ENCODE measurements around the gene FBN1.
A peak's percentile ranks its signal among the peaks of the same experiment; 100 is the strongest.

The FBN1 gene

DNA sequence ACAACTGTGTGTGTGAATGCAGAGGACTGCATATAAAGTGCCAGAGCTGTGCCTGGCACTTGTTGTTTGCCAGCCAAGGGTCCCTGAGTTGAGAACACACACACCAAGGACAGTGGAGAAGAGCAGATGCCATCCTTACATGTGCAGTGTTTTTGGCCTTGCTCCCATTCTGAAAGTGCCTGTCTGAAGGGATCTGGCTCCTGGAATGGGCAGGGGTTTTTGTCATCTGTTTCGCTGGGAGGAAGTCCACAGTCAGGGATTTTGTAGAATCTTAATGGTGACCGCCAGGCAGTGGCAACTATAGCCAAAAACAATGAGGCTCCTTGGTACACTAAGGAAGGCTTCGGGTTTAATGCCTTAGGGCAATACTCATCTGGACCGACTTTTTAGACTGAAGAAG lies 250.5 kb downstream of the FBN1 start:
- no peaks in the 10 kb centered on the region for H3K36me3 ChIP-seq (ENCODE audit: control insufficient read depth, insufficient read depth, low read length, severe bottlenecking)
- no peak overlapping the region for H3K4me3 ChIP-seq (ENCODE audit: low read length)
- no peaks in the 10 kb centered on the region for H3K27me3 ChIP-seq (replicated peaks; ENCODE audit: control insufficient read depth, insufficient read depth, low read length)
- DNase-seq (ENCODE audit: low read depth) = no peak
- peak overlapping the region; percentile 52 for H3K9ac ChIP-seq (ENCODE audit: low read length)
- peaks cover 77% of the 10 kb centered on the region for H3K4me1 ChIP-seq (ENCODE audit: control insufficient read depth, insufficient read depth, low read length)
- H3K9me3 ChIP-seq (ENCODE audit: control insufficient read depth, low read length) = no peaks in the 10 kb centered on the region

DNA sequence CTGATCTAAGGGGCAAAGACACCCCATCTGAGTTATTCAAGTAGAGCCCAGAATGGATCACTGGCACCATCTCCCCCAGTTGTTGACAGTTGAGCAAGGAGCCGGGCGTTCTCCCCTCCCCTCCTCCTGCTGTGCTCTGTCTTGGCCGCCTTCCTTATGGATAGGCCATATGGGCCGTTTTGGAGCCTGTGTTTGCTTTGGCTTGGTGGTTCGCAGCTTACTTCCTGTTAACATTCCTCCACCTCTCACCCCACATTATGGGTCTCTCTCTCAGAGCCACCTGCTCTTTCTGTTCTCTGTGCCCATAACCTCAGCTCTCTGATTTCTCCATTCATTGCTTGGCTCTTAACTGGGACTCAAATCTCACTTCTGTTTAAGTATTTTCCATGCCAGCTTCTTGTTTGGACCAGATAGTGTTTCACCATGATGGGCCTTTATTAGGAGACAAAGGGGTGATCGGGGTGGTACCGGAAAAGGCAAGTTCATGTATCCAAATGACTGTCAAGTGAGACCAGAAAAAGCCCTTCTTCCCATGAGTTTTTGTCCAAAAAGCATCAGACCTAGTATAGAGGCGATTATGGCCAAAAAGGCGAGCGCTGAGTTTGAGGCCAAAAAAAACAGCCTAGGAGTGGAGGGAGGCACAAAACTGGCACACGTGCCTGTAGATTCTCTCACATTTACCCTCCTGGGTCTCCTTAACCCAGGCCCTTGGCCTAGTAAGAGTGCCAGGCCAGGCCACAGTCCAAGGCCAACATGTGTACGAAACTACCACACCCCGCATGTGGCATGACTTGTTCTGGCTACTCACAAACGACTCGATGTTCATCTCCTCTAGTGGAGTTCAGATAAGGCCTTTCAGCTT lies 251.6 kb downstream of the FBN1 start:
- no peaks in the 10 kb centered on the region for H3K9me3 ChIP-seq (ENCODE audit: control insufficient read depth, low read length)
- H3K9ac ChIP-seq (ENCODE audit: low read length) = no peak overlapping the region
- peaks cover 77% of the 10 kb centered on the region for H3K4me1 ChIP-seq (ENCODE audit: control insufficient read depth, insufficient read depth, low read length)
- H3K36me3 ChIP-seq (ENCODE audit: control insufficient read depth, insufficient read depth, low read length, severe bottlenecking) = no peaks in the 10 kb centered on the region
- DNase-seq (ENCODE audit: low read depth) = no peak
- no peaks in the 10 kb centered on the region for H3K27me3 ChIP-seq (replicated peaks; ENCODE audit: control insufficient read depth, insufficient read depth, low read length)
- H3K4me3 ChIP-seq (ENCODE audit: low read length) = no peak overlapping the region

DNA sequence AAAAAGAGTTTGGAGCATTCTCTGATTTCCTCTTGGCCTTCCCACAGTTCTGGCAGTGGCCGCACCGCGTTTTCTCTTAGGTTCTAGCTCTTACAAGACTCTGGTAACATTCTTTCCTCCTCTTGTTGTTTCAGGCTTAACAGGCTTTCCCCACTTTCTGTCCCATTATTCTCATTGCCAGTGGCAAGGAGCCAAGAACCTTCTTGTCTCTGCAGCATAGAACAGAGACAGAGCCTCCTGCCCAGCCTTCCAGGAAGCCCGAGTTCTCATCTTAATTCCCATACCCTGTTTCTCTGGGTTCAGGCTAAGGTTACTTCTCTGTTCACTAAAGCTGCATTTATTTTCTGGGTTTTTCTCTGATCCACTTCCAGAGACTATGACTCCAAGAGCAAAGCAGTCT lies 253.2 kb downstream of the FBN1 start:
- Histone ChIP-seq H3K4me3 (ENCODE audit: low read length) (no peak overlapping the region), H3K9ac (ENCODE audit: low read length) (peak overlapping the region; percentile 60), H3K4me1 (ENCODE audit: control insufficient read depth, insufficient read depth, low read length) (peaks cover 80% of the 10 kb centered on the region), H3K27me3 (replicated peaks; ENCODE audit: control insufficient read depth, insufficient read depth, low read length) (no peaks in the 10 kb centered on the region), H3K9me3 (ENCODE audit: control insufficient read depth, low read length) (no peaks in the 10 kb centered on the region), H3K36me3 (ENCODE audit: control insufficient read depth, insufficient read depth, low read length, severe bottlenecking) (no peaks in the 10 kb centered on the region)
- no peak for DNase-seq (ENCODE audit: low read depth)

DNA sequence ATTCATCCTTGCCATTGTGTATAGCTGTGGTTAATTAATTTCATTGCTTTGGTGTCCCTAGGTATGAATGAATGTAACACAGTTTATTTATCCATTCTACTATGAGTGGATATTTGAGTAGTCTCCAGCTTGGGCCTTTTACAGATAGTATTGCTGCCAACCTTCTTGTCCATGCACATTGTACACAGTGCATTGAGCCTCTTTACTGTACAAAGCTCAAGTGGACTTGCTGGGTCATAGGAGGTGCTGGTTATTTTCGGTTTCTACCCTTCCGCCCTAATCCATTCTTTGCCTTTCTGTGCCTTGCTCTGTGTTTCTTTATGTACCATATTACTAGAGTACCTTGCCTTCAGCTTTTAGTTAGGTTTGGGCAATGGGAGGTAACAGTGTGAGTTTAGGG lies 253.6 kb downstream of the FBN1 start:
- no peaks in the 10 kb centered on the region for H3K36me3 ChIP-seq (ENCODE audit: control insufficient read depth, insufficient read depth, low read length, severe bottlenecking)
- no peak for DNase-seq (ENCODE audit: low read depth)
- H3K4me1 ChIP-seq (ENCODE audit: control insufficient read depth, insufficient read depth, low read length) = peaks cover 80% of the 10 kb centered on the region
- peak overlapping the region; percentile 52 for H3K9ac ChIP-seq (ENCODE audit: low read length)
- H3K4me3 ChIP-seq (ENCODE audit: low read length) = peak overlapping the region; percentile 36
- H3K9me3 ChIP-seq (ENCODE audit: control insufficient read depth, low read length) = no peaks in the 10 kb centered on the region
- H3K27me3 ChIP-seq (replicated peaks; ENCODE audit: control insufficient read depth, insufficient read depth, low read length) = no peaks in the 10 kb centered on the region

DNA sequence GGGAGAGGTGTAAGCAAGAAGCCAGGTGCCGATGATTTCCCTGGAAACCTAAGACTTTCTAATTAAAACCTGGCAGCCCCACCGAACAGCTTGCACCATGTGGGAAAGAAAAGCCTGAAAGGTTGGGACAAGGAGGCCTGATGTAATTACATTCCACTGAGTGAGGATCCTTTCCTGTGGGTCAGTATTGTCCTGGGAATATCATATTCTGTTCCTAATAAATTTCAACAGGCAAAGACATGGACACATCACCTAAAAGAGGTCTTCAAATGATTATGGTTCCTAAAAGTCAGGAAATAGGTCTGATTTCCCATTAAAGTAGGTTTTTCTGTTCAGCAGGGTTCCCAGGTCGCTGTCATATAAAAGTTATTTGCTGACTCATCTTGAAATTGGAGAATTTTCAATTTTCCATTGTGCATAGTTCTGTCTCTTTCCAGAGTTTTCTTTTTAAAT lies 255.8 kb downstream of the FBN1 start:
- H3K27me3 ChIP-seq (replicated peaks; ENCODE audit: control insufficient read depth, insufficient read depth, low read length) = no peaks in the 10 kb centered on the region
- no peak overlapping the region for H3K4me3 ChIP-seq (ENCODE audit: low read length)
- H3K36me3 ChIP-seq (ENCODE audit: control insufficient read depth, insufficient read depth, low read length, severe bottlenecking) = no peaks in the 10 kb centered on the region
- DNase-seq (ENCODE audit: low read depth) = peak; percentile 75
- peak overlapping the region; percentile 20 for H3K9ac ChIP-seq (ENCODE audit: low read length)
- peaks cover 72% of the 10 kb centered on the region for H3K4me1 ChIP-seq (ENCODE audit: control insufficient read depth, insufficient read depth, low read length)
- no peaks in the 10 kb centered on the region for H3K9me3 ChIP-seq (ENCODE audit: control insufficient read depth, low read length)

DNA sequence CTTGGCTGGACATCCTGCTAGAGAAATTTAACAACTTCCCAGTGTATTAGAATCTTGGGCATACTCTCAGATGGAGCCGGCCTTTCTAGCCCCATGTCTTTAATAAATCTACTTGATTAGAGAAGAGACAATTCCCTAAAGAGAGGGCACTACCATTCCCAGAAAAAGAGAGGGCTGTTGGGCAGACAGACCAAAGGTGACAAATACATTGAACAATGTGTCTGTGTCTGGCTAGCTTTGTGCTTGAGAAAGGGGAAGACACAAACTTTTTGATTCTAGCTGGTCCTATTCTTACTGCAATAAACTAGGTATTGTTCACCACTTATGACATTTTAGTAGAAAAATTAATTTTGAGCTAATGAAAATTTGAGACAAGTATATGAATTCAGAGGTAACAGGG lies 256.6 kb downstream of the FBN1 start:
- Histone ChIP-seq H3K4me1 (ENCODE audit: control insufficient read depth, insufficient read depth, low read length) (peaks cover 69% of the 10 kb centered on the region), H3K9me3 (ENCODE audit: control insufficient read depth, low read length) (no peaks in the 10 kb centered on the region), H3K4me3 (ENCODE audit: low read length) (no peak overlapping the region), H3K9ac (ENCODE audit: low read length) (peak overlapping the region; percentile 20), H3K27me3 (replicated peaks; ENCODE audit: control insufficient read depth, insufficient read depth, low read length) (no peaks in the 10 kb centered on the region), H3K36me3 (ENCODE audit: control insufficient read depth, insufficient read depth, low read length, severe bottlenecking) (no peaks in the 10 kb centered on the region)
- no peak for DNase-seq (ENCODE audit: low read depth)

DNA sequence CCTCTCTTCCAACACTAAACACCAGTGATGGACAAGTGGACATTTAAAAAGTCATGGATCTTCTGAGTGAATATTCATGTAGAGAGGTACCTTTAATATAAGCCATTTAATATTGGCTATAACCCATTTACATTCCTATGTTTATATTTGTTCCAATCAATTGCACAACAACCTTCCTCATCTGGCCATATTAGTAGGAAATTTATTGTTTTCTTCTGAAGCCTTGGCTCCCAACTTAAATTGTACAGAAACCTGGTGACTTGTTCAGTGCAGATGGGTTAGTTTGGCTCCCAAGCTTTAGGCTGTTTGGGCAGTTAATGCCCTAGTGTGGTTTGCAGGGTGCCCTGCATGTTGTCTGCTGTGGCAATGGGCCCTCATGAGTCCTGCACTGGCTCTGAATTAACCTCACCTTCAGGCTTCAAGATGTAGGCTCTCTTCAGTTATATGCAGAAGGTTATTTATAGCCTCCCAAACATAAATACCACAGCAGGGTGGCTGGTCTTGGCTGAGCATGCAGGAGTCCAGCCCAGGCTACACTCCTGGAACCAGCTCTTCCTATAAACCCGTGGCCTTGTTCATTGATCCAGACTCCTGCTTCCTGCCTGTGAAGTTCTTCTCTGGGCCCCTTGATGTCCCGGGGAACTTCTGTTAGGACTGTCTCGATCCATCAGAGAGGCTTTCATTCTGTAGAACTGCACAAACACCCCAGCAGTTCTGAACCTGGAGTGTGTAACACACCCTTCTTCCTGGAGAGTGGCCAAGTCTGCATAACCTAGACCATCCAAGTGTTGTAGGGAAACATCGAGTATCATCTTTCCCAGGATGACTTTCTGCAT lies 257.3 kb downstream of the FBN1 start:
- Histone ChIP-seq H3K9ac (ENCODE audit: low read length) (peak overlapping the region; percentile 20), H3K27me3 (replicated peaks; ENCODE audit: control insufficient read depth, insufficient read depth, low read length) (no peaks in the 10 kb centered on the region), H3K9me3 (ENCODE audit: control insufficient read depth, low read length) (no peaks in the 10 kb centered on the region), H3K4me3 (ENCODE audit: low read length) (no peak overlapping the region), H3K4me1 (ENCODE audit: control insufficient read depth, insufficient read depth, low read length) (peaks cover 63% of the 10 kb centered on the region), H3K36me3 (ENCODE audit: control insufficient read depth, insufficient read depth, low read length, severe bottlenecking) (no peaks in the 10 kb centered on the region)
- no peak for DNase-seq (ENCODE audit: low read depth)

DNA sequence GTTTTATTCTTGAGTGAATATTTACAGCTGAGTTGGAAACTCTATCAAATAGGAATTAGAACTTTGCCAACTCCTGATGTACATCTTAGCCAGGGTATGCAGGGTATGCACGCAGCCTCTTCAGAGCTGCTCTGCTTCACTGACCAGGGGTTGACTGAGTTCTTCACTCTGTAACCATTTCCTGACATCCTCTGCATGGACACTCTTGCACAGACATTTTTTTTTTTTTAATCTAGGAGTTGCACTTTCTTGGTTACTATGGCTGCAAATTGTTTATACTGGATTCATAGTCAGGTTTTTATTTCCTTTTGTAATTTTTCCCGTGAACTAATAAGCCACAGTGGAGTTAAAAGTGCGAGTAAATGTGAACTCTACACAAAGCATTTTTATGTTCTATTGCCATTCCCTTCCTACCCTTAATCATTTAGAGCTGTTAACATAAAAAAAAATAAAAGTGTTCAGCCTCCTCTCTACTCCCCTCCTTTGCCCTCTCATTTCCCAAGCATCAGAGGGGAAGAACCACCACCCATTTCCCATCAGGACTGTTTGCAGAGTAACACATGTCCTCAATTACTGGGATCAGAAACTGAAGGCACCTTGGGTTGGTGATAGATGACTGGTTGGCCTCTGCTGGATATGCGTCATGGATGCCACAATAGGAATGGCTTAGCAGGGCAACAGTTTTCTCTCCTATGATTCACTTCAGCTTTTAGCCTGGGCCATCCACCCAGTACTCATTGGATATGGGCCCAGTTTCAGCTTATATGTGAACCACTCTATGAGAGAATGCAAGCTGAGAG lies 260.3 kb downstream of the FBN1 start:
- Histone ChIP-seq H3K27me3 (replicated peaks; ENCODE audit: control insufficient read depth, insufficient read depth, low read length) (no peaks in the 10 kb centered on the region), H3K4me3 (ENCODE audit: low read length) (peak overlapping the region; percentile 38), H3K9ac (ENCODE audit: low read length) (peak overlapping the region; percentile 62), H3K9me3 (ENCODE audit: control insufficient read depth, low read length) (no peaks in the 10 kb centered on the region), H3K4me1 (ENCODE audit: control insufficient read depth, insufficient read depth, low read length) (peaks cover 41% of the 10 kb centered on the region), H3K36me3 (ENCODE audit: control insufficient read depth, insufficient read depth, low read length, severe bottlenecking) (no peaks in the 10 kb centered on the region)
- DNase-seq (ENCODE audit: low read depth) = peak; percentile 89

DNA sequence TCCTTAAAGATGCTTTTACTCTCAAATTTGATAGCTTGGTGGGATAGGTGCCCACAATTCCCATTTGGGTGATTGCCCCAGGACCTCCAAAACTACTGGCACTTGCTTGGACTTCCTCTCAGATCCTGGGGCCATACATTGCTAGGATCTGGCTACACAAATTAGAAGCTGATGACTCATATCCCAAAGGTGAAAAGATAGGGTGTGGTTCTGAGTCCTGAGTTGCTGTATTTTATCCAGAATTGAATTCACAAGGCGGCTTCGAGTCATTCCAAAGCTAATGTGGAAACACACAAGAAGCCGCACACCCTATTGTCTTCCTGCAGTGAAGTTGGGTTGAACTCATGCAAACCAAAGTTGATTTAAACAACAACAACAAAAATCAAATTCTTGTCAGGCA lies 260.9 kb downstream of the FBN1 start:
- H3K4me1 ChIP-seq (ENCODE audit: control insufficient read depth, insufficient read depth, low read length) = peaks cover 35% of the 10 kb centered on the region
- no peaks in the 10 kb centered on the region for H3K9me3 ChIP-seq (ENCODE audit: control insufficient read depth, low read length)
- no peak for DNase-seq (ENCODE audit: low read depth)
- no peaks in the 10 kb centered on the region for H3K27me3 ChIP-seq (replicated peaks; ENCODE audit: control insufficient read depth, insufficient read depth, low read length)
- peak overlapping the region; percentile 38 for H3K4me3 ChIP-seq (ENCODE audit: low read length)
- H3K9ac ChIP-seq (ENCODE audit: low read length) = peak overlapping the region; percentile 62
- no peaks in the 10 kb centered on the region for H3K36me3 ChIP-seq (ENCODE audit: control insufficient read depth, insufficient read depth, low read length, severe bottlenecking)

DNA sequence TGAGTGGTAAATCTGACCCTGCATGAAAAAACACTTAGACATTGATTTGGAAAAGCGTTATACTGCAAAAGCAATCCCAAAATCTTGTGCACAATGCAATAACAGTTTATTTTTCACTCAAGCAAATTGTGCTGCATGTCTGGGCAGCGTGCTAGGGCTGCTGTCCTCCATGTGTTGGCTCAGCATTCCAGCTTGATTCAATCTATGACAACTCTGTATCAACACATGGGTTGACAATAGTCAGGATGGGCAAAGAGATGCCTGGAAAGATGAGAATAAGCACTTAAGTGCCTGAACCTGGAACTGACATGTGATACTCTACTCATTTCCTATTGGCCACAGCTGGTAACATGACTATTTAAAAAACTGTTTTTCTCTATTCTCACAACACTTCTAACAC lies 262.5 kb downstream of the FBN1 start:
- Histone ChIP-seq H3K36me3 (ENCODE audit: control insufficient read depth, insufficient read depth, low read length, severe bottlenecking) (no peaks in the 10 kb centered on the region), H3K27me3 (replicated peaks; ENCODE audit: control insufficient read depth, insufficient read depth, low read length) (no peaks in the 10 kb centered on the region), H3K4me3 (ENCODE audit: low read length) (no peak overlapping the region), H3K9ac (ENCODE audit: low read length) (no peak overlapping the region), H3K9me3 (ENCODE audit: control insufficient read depth, low read length) (no peaks in the 10 kb centered on the region), H3K4me1 (ENCODE audit: control insufficient read depth, insufficient read depth, low read length) (peaks cover 26% of the 10 kb centered on the region)
- DNase-seq (ENCODE audit: low read depth) = no peak

DNA sequence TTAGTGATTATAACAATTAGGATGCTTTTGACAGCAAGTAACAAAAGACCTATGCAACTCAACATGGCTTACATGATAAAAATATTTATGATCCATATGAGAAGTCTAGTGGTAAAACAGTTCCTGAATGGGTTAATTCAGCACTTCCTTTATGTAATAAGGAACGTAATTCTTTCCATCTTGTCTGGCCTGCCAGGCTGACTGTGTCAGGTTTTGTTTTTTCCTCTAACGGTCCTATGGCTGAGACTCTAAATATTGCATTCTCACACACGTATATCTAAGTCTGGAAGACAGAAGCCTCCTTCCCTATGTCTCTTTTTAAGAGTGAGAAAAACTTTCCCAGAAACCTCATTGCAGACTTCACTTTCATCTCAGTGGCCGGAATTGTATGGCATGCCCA lies 263.6 kb downstream of the FBN1 start:
- peaks cover 22% of the 10 kb centered on the region for H3K4me1 ChIP-seq (ENCODE audit: control insufficient read depth, insufficient read depth, low read length)
- H3K4me3 ChIP-seq (ENCODE audit: low read length) = no peak overlapping the region
- H3K36me3 ChIP-seq (ENCODE audit: control insufficient read depth, insufficient read depth, low read length, severe bottlenecking) = no peaks in the 10 kb centered on the region
- no peak overlapping the region for H3K9ac ChIP-seq (ENCODE audit: low read length)
- H3K9me3 ChIP-seq (ENCODE audit: control insufficient read depth, low read length) = no peaks in the 10 kb centered on the region
- DNase-seq (ENCODE audit: low read depth) = no peak
- H3K27me3 ChIP-seq (replicated peaks; ENCODE audit: control insufficient read depth, insufficient read depth, low read length) = no peaks in the 10 kb centered on the region

Measured in adipocyte (in vitro differentiated cells).